Suppressor macrophage treated with lipopolysaccharide for 4 hours (primary cell): ENCODE measurements around the gene RAB40C.

Source experiments
- DNase-seq: peaks from one replicate; pipeline ENCODE4 v3.0.0-alpha.2; 2020

Gene RAB40C

DNA sequence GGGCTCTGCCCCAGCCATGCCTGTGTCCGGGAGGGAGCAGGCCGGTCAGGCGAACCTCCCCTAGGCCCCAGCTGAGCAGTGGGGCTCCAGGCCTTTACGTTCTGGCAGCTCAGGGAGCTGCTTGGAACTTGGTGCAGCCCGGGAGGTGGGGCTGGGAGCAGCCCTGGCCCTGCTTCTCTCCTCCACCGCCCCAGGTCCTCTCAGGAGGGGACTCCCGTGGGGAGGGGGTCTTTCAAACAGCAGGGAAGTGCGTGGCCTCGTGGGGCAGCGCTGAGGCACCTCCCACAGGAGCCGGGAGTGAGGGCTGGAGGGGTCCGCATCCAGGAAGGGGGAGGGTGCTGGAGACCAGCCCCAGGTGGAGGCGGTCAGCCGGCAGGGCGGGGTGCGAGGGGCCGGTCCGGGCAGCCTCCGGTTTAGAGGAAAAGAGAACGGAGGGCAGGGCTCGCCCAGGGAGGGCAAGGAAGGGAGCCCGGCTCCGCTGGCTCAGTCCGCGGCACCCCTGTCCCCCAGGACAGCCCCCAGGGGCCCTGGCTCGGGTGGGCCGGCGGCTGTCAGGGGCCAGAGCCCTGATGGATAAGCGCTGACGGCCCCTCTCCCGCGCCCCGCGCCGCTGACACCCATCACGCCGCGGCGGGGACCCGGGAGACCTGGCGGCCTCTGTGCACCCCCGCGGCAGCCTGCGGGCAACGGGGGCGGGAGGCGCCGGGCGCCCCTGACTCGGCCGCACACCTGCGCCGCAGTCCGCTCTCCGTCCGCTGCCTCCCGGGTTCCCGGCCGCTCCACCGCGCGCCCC is 30.3 kb upstream of the RAB40C start:
- DNase-seq: no peak

DNA sequence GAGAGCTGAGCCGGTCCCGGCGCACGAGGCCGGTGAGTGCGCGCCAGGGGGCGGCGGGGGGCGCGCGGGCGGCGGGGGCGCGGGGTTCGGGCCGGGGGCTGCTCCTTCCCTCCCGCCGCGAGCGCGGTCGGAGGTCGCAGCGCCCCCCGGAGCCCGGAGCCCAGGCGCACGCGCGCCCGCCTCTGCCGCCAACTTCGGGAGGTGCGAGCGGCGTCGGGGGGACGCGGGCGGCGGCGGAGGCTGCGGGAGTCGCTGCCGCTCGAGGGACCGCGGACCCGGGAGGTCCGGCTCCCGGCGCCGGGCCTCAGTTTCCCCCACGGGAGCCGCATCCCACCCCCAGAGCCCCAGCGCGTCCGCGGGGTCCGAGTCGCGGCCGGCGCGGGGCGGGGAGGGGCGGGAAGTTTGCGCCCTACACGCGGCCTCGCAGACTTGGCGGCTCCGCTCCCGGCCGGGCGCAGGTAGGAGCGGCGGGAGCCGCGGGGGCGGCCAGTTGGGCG is 29.6 kb upstream of the RAB40C start, which contains the start of gene PRR35:
Gene PRR35, plus strand, starts transcription at position 191 of the 497 bp plus-strand sequence. CDS start 2,901 bp downstream, outside the sequence.
- no peak for DNase-seq

DNA sequence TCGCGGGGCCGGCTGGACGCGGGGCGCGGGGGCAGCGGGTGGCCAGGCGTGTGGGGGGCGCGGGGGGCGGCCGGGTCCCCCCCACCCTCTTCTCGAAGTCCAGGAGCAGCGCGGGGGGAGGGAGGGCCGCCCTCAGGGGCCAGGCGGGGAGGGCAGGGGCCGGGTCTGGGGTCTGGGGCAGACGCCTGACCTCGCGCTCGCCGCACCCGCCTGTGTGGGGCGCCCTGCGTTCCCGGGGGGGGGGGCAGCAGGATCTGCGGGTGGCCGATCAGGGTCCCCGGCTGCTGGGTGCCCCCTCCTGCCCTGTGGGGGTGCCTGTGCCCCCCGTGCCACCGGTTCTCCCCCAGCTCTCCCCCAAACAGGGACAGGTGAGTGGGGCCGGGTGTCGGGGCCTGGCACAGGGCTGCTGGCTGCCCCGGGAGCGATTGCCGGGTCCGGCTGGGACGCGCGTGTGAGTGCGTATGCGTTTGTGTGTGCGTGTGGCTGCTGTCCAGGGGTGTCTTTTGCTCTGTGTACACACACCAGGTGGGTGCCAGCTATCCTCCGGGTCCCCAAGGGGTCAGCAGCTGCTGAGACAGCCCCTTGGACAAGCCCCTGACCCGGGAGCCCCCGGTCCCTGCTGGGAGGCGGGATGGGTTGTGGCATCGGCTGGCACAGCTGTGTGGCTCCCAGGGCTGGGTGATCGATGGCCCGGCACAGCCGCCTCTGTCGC is 29.0 kb upstream of the RAB40C start:
- no peak for DNase-seq

DNA sequence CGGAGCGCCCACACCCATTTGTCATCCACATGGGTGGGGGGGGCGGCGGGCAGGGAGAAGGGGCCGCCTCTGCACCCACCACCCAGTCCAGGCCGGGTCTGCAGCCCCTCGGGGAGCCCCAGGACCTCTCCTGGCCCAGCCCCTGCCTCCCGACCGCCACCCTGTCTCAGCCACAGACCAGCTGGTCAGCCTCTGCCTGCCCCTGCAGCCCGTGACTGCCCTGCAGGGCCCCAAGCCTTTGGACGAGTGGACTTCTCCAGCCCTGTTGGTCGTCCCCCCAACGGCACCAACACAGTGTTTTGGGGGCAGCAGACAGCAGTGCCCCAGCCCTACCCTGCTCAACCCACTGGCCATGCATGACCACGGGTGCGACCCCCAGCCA is 28.5 kb upstream of the RAB40C start:
- no peak for DNase-seq

DNA sequence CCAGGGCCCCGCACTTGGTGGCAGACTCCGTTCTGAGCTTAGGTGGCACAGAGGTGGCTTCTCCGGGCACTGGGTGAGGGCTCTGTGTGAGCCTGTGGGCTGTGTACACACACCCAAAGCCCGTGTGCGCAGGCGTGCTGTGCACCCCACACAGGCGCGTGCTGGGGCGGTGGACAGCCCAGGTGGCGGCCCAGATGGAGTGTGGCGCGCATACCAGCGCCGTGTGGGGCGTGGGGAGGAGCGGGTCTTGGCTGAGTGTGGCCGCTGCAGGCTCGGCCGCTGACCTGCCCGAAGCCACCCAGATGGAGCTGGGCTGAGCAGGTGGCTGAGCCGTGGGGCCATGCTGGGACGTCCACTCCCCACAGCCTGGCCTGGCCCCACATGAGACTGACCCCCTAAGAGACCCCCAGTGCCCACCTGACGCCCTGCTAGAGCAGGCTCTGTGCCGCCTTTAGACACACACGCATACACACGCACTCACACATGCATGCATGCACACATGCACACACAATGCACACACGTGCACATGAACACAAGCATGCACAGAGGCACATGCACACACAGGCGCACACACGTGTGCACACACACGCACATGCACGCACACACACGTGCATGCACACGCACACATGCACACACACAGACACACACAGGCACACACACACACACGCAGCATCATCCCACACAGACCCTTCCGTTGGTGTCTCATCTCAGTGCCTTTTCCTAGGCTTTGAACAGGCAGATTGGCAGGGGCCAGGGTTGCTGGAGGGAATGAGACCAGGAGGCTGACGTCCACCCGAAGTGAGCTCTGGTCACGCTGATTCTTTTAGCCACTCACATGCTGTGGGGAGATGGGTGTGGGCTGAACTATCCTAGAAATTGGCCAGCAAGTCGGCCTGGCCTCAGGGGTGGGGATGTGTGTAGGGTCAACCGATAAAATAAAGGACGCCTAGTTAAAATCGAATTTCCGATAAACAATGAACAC is 27.6 kb upstream of the RAB40C start:
- DNase-seq: no peak

DNA sequence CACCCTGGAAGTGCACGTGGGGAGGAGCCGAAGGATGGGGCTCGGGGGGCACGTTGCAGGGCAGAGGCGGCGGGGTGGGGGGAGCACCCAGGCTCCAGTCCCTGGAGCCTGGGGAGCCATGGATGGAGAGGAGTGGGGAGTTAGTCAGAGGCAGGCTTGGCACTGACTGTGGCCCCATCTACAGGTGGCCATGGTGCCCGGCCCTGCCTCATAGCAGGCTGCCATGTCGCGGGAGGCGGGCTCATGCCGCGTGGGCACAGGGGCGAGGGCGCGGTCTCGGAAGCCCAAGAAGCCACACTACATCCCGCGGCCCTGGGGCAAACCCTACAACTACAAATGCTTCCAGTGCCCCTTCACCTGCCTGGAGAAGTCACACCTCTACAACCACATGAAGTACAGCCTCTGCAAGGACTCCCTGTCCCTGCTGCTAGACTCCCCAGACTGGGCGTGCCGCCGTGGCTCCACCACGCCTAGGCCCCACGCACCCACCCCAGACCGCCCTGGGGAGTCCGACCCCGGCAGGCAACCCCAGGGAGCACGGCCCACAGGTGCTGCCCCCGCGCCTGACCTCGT is 26.7 kb upstream of the RAB40C start:
- DNase-seq: no peak

DNA sequence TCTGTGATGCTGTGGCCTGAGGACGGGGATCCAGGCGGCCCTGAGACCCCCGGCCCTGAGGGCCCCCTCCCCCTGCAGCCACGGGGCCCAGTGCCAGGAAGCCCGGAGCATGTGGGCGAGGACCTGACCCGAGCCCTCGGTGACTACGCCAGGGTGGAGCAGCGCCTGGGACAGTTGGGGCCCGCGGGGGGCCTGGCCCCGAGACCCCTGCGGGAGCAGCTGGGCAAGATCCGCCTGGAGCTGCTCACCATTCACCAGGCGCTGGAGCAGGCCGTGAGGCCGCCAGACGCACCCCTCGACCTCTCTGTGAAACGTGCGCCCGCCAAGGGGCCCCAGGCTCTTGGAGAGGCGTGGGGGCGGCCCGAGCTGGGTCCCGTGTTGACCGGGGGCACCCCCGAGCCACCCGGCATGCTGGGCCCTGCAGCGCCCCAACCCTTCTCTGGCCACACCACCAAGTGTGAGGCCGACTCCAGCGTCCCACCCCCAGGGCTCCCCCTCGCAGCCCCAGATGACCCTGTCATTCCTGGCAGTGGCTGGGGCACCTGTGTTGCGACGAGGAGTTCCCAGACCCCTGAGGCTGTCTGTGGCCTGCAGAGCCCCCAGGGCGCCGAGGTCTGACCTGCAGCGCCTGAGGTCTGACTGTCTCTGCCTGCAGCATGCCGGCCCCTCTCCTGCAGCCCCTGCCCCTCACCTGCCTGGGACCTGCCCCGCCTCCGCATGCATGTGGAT is 25.0 kb upstream of the RAB40C start:
- no peak for DNase-seq

DNA sequence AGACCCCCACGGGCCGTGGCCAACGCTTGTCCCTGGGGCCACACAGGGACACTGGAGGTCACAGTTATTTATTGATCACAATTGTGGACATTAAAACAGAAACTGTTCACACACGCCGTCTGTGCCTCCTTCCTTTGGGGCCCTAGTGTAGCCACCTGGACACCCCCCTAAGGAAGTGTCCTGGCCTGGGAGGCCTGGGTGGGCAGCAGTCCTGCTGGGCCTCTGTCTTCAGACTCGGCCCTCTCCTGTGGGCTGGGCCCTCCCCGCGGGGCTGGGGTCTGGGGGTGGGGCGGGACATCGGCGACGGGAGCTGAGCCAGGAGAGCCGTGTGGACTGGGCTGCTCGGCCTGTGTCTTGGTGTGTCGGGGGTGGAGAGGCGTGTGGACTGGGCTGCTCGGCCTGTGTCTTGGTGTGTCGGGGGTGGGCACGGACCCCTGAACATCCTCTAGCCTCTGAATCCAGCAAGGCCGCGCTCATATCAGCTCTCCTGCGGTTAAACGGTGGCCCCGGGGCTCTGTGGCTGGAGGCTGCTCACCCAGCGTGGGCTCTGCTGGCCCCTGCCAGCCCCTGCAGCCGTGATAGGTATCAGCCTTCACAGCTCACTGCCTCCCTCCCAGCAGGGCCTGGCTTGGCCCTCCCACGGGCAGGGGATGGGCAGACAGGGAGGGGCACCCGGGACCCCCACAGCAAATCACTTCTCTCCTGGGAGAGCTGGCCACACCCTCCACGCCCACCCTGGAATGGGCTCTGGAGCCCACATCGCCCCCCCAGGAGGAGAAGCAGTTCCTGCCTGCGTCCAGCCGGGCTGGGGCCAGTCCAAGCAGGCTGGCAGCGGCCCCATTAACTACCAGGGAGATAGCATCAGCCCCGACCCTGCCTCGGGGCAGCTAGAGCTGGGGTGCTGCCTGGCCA is 24.2 kb upstream of the RAB40C start:
- no peak for DNase-seq

DNA sequence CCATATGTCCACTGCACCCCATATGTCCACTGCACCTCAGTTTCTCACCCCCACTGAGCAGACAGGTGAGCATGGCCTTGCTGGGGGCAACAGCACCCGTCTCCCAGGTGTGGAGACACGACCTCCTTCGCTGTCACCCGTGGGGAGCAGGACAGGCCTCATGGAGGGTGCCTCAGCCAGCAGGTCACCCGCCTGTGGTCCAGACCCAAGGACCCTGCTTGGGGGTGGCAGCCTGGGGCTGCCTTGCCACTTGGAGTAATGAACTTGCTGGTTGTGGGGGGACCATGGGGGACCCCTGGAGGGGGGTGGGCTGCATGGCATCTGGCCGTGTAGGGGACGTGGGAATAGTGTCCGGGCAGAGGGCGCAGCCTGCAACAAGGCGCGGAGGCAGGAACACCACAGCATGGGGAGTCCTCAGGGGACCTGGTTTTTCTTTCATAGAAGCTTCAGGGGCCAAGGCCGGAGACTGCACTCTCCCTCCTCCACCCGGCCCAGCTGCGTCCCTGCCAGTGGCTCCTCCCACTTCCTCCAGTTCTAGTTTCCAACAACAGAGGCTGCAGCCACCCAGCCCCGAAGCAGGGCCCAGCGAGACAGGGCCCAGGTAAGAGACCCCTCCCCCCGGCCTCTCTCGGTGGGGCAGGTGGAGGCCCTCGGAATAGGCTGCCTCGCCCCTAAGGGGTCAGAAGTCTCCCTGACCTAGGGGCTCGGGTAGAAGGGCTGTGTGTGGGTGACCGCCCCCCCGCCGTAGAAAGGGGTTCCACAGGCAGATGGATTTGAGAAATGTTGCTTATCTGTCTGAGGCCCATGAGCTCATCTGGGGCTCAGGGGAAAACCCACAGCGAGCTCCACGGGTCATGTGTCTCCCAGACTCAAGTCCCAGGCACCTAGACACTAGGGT is 23.1 kb upstream of the RAB40C start, which contains the start of gene NHLRC4:
Gene NHLRC4, plus strand, starts transcription at position 531 of the 898 bp plus-strand sequence. CDS start 1,043 bp downstream, outside the sequence.
- peak; percentile 56 for DNase-seq

DNA sequence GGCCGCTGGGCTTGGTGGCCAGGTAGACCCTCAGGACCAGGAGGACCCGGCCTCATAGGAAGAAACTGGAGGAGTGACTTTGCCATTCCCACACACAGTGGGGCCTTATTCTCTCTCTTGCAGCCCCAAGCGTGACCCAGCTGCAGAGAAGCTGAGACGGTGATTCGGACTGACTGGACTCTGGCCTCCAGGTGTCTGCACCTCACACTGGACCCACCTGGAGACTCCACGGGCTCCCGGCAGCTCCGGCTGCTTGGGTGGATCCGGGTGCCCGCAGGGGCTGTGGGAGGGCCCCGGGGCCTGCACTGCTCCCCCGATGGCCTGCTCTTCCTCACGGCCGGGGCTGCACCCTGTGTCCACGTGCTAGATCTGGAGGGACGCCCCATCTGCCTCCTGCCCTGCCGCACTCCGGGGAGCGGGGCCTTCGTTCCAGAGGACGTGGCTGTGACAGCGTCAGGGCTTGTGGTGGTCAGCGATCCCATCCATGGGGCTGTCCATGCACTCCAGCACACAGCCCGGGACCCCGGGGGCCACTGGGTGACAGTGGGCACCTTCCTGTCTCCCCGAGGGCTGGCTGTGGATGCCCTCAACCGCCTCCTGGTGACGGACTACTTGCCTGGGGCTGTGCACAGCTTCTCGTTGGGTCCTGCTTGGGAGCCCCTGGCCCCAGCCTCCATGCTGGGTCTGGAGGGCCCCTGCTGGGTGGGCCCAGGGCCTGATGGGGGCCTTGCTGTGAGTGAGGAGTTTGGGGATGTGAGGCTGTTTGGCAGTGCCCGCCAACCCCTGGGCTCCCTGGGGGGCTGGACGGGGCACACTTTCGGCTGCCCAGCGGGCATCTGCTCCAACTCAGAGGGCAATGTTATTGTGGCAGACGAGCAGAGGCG is 22.3 kb upstream of the RAB40C start:
- no peak for DNase-seq

DNA sequence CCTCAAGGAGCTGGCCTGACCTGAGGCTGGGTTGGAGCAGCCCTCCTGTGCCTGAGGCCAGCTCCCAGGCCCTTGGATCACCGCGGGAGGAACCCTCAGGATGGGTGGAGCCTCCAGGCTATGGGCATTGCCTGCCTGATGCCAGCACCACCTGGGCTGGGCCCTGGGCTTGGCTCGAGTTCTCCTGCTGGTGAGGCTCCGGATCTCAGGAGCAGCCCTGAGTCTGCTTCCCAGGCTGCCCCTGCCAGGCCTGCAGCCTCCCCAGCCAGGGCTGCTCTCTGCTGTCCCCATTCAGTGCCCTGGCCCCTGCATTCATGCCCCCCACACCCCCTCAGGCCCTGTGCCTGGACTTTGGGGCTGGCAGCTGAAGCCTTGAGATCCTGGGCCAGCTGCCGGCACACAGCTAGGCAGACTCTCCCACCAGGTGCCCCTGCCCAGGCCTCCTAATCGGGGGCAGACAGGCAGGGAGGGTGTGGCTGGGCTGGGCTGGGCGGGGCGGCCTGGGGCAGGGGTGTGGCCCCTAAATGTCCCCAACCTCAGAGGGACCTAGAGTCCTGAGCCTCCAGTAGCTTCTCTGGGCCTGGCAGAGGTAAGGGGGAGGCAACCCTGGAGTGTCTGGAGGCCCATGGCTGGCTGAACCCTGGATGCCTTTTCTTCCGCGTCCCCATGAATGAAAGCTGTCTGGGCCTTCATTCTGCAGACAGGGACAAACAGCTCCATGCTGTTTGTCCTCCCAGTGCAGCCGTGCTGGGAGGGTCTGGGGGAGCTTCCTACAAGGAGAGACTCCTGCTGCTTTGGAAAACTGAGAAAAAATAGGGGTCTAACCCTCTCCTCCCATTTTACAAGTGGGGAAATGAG is 21.2 kb upstream of the RAB40C start:
- DNase-seq: no peak

DNA sequence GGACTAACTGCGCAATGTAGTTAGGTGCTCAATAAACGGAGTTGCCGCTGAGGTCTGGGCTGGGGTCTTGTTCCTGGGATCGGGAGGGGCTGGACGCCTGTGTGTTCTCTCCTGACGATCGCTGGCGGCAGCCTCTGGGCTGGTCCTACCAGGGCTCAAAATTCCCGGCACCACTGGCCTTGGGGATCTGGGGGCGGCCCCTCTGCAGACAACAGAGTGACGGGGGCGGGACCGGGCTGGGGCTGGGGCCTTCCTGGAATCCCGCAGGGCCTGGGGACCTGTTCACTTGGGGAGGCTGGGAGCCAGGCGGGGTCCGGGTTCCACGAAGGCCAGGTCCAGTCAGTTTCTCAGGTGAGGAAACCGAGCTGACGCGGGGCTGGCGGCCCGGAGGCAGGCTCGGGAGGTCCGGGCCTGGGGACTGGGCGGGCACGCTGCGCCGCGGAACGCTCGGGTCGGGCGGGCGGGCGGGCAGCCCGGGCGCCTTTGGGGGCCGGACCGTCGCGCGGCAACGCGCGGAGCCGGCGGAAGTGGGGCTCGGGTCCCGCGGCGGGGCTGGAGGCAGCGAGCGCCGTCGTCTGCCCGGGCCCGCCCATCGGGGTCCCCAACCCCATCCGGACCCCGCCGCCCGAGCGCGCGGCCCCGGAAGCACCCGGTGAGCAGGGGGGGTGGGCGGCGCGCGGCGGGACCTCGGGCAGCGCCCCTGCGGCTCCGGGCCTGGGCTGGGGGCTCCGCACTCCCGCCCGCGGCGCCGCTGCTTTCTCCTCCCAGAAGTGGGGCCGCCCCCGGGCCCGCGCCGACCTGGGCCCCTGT is 20.2 kb upstream of the RAB40C start, which contains the start of gene PIGQ:
Gene PIGQ, plus strand, starts transcription at position 524 of the 810 bp plus-strand sequence. CDS start 4,107 bp downstream, outside the sequence.
- peak; percentile 71 for DNase-seq

DNA sequence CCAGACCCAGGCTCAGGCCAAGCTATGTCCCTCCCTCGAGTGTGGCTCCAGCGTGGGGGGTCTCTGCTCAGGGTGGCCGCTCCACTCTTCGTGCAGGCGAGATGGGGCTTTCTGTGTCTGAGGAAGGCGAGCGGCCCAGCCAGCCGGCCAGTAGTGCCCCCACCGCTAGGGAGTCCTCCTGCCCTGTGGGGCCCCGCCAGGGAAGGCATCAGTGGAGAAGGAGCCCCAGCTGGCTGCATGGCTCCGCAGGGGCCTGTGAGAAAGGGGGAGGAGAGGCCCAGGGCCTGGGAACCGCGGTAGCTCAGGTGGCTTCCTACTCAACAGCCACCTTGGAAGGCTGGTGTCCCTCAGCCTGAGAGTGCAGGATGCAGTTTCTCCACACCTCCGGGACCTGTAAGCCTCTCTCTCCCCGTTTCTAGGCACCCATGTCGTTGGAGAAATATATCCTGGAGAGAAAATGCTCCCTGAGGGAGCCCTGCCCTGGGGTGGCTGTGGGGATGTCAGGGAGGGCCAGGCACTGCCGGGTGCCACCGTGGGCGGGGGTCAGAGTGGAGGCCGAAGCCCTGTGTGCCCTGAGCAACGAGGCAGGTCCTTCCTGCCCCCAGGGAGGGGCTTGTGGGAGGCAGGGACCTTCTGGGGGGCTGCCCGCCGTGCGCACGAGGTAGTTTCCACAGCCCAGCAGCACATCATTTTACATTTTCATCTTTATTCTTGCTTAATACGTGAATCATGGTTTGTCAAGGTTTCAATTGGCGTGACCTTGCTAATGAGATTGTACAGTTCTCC is 16.8 kb upstream of the RAB40C start:
- no peak for DNase-seq

DNA sequence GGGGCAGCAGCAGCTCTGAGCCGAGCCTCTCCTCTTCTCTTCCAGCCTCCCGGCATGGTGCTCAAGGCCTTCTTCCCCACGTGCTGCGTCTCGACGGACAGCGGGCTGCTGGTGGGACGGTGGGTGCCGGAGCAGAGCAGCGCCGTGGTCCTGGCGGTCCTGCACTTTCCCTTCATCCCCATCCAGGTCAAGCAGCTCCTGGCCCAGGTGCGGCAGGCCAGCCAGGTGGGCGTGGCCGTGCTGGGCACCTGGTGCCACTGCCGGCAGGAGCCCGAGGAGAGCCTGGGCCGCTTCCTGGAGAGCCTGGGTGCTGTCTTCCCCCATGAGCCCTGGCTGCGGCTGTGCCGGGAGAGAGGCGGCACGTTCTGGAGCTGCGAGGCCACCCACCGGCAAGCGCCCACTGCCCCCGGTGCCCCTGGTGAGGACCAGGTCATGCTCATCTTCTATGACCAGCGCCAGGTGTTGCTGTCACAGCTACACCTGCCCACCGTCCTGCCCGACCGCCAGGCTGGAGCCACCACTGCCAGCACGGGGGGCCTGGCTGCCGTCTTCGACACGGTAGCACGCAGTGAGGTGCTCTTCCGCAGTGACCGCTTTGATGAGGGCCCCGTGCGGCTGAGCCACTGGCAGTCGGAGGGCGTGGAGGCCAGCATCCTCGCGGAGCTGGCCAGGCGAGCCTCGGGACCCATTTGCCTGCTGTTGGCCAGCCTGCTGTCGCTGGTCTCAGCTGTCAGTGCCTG is 15.7 kb upstream of the RAB40C start:
- no peak for DNase-seq
